ENCODE data around the gene VAT1. TPM values are rescaled to one million over a fixed set of nuclear protein-coding genes. Genes with fewer than 3 reads are reported as not detected.

VAT1 gene
- total and polyA plus RNA-seq, 9 of the 15 experiments (the other 6 are each of a cell fraction or from before 2014, with no cell fraction given) = 29.4 to 153 (median 66.7) TPM

GRCh38 chr17:42997984-42998938, 23.9 kb downstream of the VAT1 start, which contains the start of gene RPL27 (continued):
- TF ChIP-seq THAP7 (CRISPR knock-in tag; IDR thresholded peaks at IDR 0.05) = no peak
- peak; percentile 67; the same call in 1 of the 2 replicates for TF ChIP-seq RAD51 (IDR thresholded peaks at IDR 0.05; ENCODE audit: borderline replicate concordance, low read depth)
- TF ChIP-seq JUNB (CRISPR knock-in tag; conservative IDR thresholded peaks at IDR 0.05) = no peak
- peak; percentile 9; the same call in 1 of the 2 replicates for TF ChIP-seq ZNF592 (IDR thresholded peaks at IDR 0.05)
- TF ChIP-seq CREBBP (IDR thresholded peaks at IDR 0.05; ENCODE audit: low read depth, low read length) = no peak
- TF ChIP-seq KDM2B (CRISPR knock-in tag; IDR thresholded peaks at IDR 0.05) = no peak
- TF ChIP-seq ETV5 (CRISPR knock-in tag; IDR thresholded peaks at IDR 0.05; ENCODE audit: low read depth) = peak; percentile 92
- TF ChIP-seq, protein P1, sequence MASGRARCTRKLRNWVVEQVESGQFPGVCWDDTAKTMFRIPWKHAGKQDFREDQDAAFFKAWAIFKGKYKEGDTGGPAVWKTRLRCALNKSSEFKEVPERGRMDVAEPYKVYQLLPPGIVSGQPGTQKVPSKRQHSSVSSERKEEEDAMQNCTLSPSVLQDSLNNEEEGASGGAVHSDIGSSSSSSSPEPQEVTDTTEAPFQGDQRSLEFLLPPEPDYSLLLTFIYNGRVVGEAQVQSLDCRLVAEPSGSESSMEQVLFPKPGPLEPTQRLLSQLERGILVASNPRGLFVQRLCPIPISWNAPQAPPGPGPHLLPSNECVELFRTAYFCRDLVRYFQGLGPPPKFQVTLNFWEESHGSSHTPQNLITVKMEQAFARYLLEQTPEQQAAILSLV (tag; IDR thresholded peaks at IDR 0.05) = 0 out of 2 replicates have a peak, but pooled peaks have one; percentile 15
- no peak for TF ChIP-seq ETV6 (IDR thresholded peaks at IDR 0.05; ENCODE audit: borderline replicate concordance in 1 of 2, low read depth in 2 of 2, low read length in 1 of 2)
- TF ChIP-seq ETV6 (CRISPR knock-in tag; IDR thresholded peaks at IDR 0.05; ENCODE audit: borderline replicate concordance) = no peak
- TF ChIP-seq SFPQ (IDR thresholded peaks at IDR 0.05; ENCODE audit: low read depth, low read length) = no peak
- no peak for TF ChIP-seq CBX8 (IDR thresholded peaks at IDR 0.05; ENCODE audit: borderline replicate concordance, extremely low read depth, low read depth, low read length, poor library complexity, severe bottlenecking)
- TF ChIP-seq, protein P2, sequence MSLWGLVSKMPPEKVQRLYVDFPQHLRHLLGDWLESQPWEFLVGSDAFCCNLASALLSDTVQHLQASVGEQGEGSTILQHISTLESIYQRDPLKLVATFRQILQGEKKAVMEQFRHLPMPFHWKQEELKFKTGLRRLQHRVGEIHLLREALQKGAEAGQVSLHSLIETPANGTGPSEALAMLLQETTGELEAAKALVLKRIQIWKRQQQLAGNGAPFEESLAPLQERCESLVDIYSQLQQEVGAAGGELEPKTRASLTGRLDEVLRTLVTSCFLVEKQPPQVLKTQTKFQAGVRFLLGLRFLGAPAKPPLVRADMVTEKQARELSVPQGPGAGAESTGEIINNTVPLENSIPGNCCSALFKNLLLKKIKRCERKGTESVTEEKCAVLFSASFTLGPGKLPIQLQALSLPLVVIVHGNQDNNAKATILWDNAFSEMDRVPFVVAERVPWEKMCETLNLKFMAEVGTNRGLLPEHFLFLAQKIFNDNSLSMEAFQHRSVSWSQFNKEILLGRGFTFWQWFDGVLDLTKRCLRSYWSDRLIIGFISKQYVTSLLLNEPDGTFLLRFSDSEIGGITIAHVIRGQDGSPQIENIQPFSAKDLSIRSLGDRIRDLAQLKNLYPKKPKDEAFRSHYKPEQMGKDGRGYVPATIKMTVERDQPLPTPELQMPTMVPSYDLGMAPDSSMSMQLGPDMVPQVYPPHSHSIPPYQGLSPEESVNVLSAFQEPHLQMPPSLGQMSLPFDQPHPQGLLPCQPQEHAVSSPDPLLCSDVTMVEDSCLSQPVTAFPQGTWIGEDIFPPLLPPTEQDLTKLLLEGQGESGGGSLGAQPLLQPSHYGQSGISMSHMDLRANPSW (CRISPR knock-in tag; IDR thresholded peaks at IDR 0.05) = peak; percentile 59; the same call in 1 of the 2 replicates
- peak; percentile 62 for TF ChIP-seq HNRNPLL (IDR thresholded peaks at IDR 0.05; ENCODE audit: low read depth, low read length, poor library complexity, severe bottlenecking)

All from K562 (cell line).